GM23338 (cell line): ENCODE results near the gene ZP2. TPM values are rescaled to one million over a fixed set of nuclear protein-coding genes. Genes with fewer than 3 reads are reported as not detected.

Experiments
- ATAC-seq: fragments of 200-7000 bp; cut with Tn5 transposase; 3 replicates; pipeline ENCODE4 v1.9.1; 2020
- DNase-seq: peaks from one replicate; pipeline ENCODE4 v3.0.0-alpha.2; 2015; ENCODE audit warnings: low spot score
- H2AFZ ChIP-seq: fragments of 200-600 bp; sonication (generic); 2 replicates; pipeline ENCODE4 v1.8.0; 2016; ENCODE audit warnings: antibody characterized with exemption, mild to moderate bottlenecking, moderate library complexity
- H3F3A ChIP-seq: fragments of 200-600 bp; sonication (generic); replicated peaks from 2 replicates; pipeline ENCODE4 v1.8.0; 2017; ENCODE audit warnings: antibody characterized with exemption, mixed run types, low read depth
- H3K27ac ChIP-seq: fragments of 200-600 bp; sonication (generic); 2 replicates; pipeline ENCODE4 v1.6.1; 2016; ENCODE audit warnings: low read depth
- H3K27me3 ChIP-seq: fragments of 200-600 bp; sonication (generic); 2 replicates; pipeline ENCODE4 v1.8.0; 2016; ENCODE audit warnings: mild to moderate bottlenecking, mixed run types, moderate library complexity; ENCODE audit not compliant: insufficient read depth
- H3K36me3 ChIP-seq: fragments of 200-600 bp; sonication (generic); 2 replicates; pipeline ENCODE4 v1.8.0; 2016; ENCODE audit warnings: mild to moderate bottlenecking; ENCODE audit not compliant: insufficient read depth
- H3K4me1 ChIP-seq: fragments of 200-600 bp; sonication (generic); 2 replicates; pipeline ENCODE4 v1.8.0; 2016; ENCODE audit warnings: mild to moderate bottlenecking, moderate library complexity; ENCODE audit not compliant: insufficient read depth
- H3K4me2 ChIP-seq: fragments of 200-600 bp; sonication (generic); 2 replicates; pipeline ENCODE4 v1.7.1; 2017; ENCODE audit warnings: mixed run types
- H3K4me3 ChIP-seq: fragments of 200-600 bp; sonication (generic); 2 replicates; pipeline ENCODE4 v1.6.1; 2016; ENCODE audit warnings: mixed run types
- H3K79me2 ChIP-seq: fragments of 200-600 bp; sonication (generic); replicated peaks from 2 replicates; pipeline ENCODE4 v1.8.0; 2017; ENCODE audit warnings: mild to moderate bottlenecking; ENCODE audit not compliant: insufficient read depth
- H3K9me2 ChIP-seq: fragments of 200-600 bp; sonication (generic); 2 replicates; pipeline ENCODE4 v1.8.0; 2017; ENCODE audit not compliant: insufficient read depth
- H4K20me1 ChIP-seq: fragments of 200-600 bp; sonication (generic); replicated peaks from 2 replicates; pipeline ENCODE4 v1.8.0; 2017; ENCODE audit warnings: mild to moderate bottlenecking; ENCODE audit not compliant: insufficient read depth
- H3K27ac Mint-ChIP-seq: 2 replicates; pipeline ENCODE4 v1.8.0; 2020; ENCODE audit warnings: inconsistent platforms, mild to moderate bottlenecking, moderate library complexity, mixed read lengths
- H3K27me3 Mint-ChIP-seq: 3 replicates; pipeline ENCODE4 v1.8.0; 2022; ENCODE audit warnings: low read depth, mild to moderate bottlenecking, moderate library complexity, mixed read lengths, inconsistent platforms; ENCODE audit not compliant: insufficient read depth, poor library complexity
- H3K36me3 Mint-ChIP-seq: 3 replicates; pipeline ENCODE4 v1.8.0; 2021; ENCODE audit warnings: low read depth, mild to moderate bottlenecking, inconsistent platforms, moderate library complexity, mixed read lengths
- H3K4me1 Mint-ChIP-seq: 3 replicates; pipeline ENCODE4 v1.8.0; 2020; ENCODE audit warnings: mild to moderate bottlenecking, inconsistent platforms, mixed read lengths
- H3K4me3 Mint-ChIP-seq: 3 replicates; pipeline ENCODE4 v1.8.0; 2021; ENCODE audit warnings: moderate library complexity, mild to moderate bottlenecking, inconsistent platforms, mixed read lengths
- H3K9me3 Mint-ChIP-seq: 3 replicates; pipeline ENCODE4 v1.8.0; 2020; ENCODE audit warnings: moderate library complexity, mild to moderate bottlenecking, inconsistent platforms, mixed read lengths
- CREB1 ChIP-seq: fragments of 250-450 bp; sonication (Bioruptor Pico); IDR thresholded peaks from 2 replicates; pipeline ENCODE4 v1.5.0; 2020; ENCODE audit warnings: low read depth, mild to moderate bottlenecking, moderate library complexity
- ETS1 ChIP-seq: IDR thresholded peaks from 2 replicates; pipeline ENCODE4 v1.6.1; 2016; ENCODE audit warnings: antibody characterized with exemption
- EZH2phosphoT487 ChIP-seq: fragments of 200-600 bp; sonication (generic); IDR thresholded peaks from one replicate; pipeline ENCODE4 v1.8.1; 2018; ENCODE audit warnings: antibody characterized with exemption; ENCODE audit not compliant: unreplicated experiment
- JUNB ChIP-seq: IDR thresholded peaks from one replicate; pipeline ENCODE4 v1.6.1; 2016; ENCODE audit warnings: antibody characterized with exemption; ENCODE audit not compliant: unreplicated experiment
- NANOG ChIP-seq: IDR thresholded peaks from 2 replicates; pipeline ENCODE4 v1.6.1; 2016; ENCODE audit warnings: antibody characterized with exemption, borderline replicate concordance
- REST ChIP-seq: IDR thresholded peaks from one replicate; pipeline ENCODE4 v1.6.1; 2018; ENCODE audit warnings: antibody characterized with exemption; ENCODE audit not compliant: unreplicated experiment
- STAT1 ChIP-seq: IDR thresholded peaks from one replicate; pipeline ENCODE4 v1.6.1; 2016; ENCODE audit warnings: antibody characterized with exemption; ENCODE audit not compliant: unreplicated experiment
- ZNF114 ChIP-seq: fragments of 250-450 bp; sonication (Bioruptor Pico); IDR thresholded peaks from 2 replicates; pipeline ENCODE4 v1.5.0; 2020; ENCODE audit warnings: mild to moderate bottlenecking, moderate library complexity
- ZNF331 ChIP-seq: fragments of 250-450 bp; sonication (Bioruptor Pico); IDR thresholded peaks from 2 replicates; pipeline ENCODE4 v1.5.0; 2020; ENCODE audit warnings: low read depth, mild to moderate bottlenecking, moderate library complexity
- ZNF462 ChIP-seq: fragments of 250-450 bp; sonication (Bioruptor Pico); IDR thresholded peaks from 2 replicates; pipeline ENCODE4 v1.5.0; 2020; ENCODE audit warnings: mild to moderate bottlenecking, moderate library complexity
- polyA plus RNA-seq: library from polyadenylated mRNA; unstranded; fragments of >200 nt; fragmentation: Nextera tagmentation; extraction: Ambion mirVana; gene quantifications from 2 replicates; pipeline ENCODE4 v1.2.1, GENCODE V29; 2016
- total RNA-seq: library from RNA; depleted of rRNA; stranded (reverse); fragments of >200 nt; shearing (Covaris generic); gene quantifications from 2 replicates; pipeline ENCODE4 v1.2.3, GENCODE V29; 2014

The ZP2 gene
- total and polyA plus RNA-seq, 2 experiments from 2014 or later = not detected

- Histone ChIP-seq H3K27me3 (peaks cover 10% of the 10 kb centered on the region; the same call in 1 of the 2 replicates), H3K4me2 (no peak overlapping the region), H3K27ac (no peak overlapping the region), H3K4me3 (no peak overlapping the region), H2AFZ (no peak overlapping the region), H3K79me2 (peaks cover 37% of the 10 kb centered on the region), H4K20me1 (peaks cover 21% of the 10 kb centered on the region), H3K4me1 (peaks cover 20% of the 10 kb centered on the region), H3K9me2 (no peaks in the 10 kb centered on the region), H3F3A (no peaks in the 10 kb centered on the region), H3K36me3 (peaks cover 39% of the 10 kb centered on the region)
- H3K27me3 Mint-ChIP-seq = peaks cover 9% of the 10 kb centered on the region
- ATAC-seq = no peak
- no peak for TF ChIP-seq STAT1
- no peak for TF ChIP-seq NANOG
- TF ChIP-seq EZH2phosphoT487 = no peak
- TF ChIP-seq ETS1 = no peak
- no peaks in the 10 kb centered on the region for H3K9me3 Mint-ChIP-seq
- H3K4me3 Mint-ChIP-seq = no peak overlapping the region
- no peak for DNase-seq
- peaks cover 43% of the 10 kb centered on the region for H3K36me3 Mint-ChIP-seq
- no peak overlapping the region for H3K27ac Mint-ChIP-seq
- peaks cover 18% of the 10 kb centered on the region for H3K4me1 Mint-ChIP-seq
These were observed 50.2 kb downstream of the ZP2 start for GRCh38 chr16:21161211-21161610.

- H4K20me1 ChIP-seq = peaks cover 18% of the 10 kb centered on the region
- Mint-ChIP-seq H3K36me3 (peaks cover 39% of the 10 kb centered on the region), H3K27ac (no peak overlapping the region), H3K9me3 (no peaks in the 10 kb centered on the region), H3K4me3 (peak overlapping the region; percentile 94; the same call in 2 of the 3 replicates), H3K4me1 (peaks cover 16% of the 10 kb centered on the region), H3K27me3 (peaks cover 9% of the 10 kb centered on the region)
- no peak for ATAC-seq
- no peak for DNase-seq
- H3K4me2 ChIP-seq = peak overlapping the region; percentile 87
- H3K27ac ChIP-seq = no peak overlapping the region
- peaks cover 37% of the 10 kb centered on the region for H3K79me2 ChIP-seq
- H3K4me1 ChIP-seq = peaks cover 20% of the 10 kb centered on the region
- H3K9me2 ChIP-seq = no peaks in the 10 kb centered on the region
- no peak overlapping the region for H2AFZ ChIP-seq
- peaks cover 39% of the 10 kb centered on the region for H3K36me3 ChIP-seq
- peaks cover 10% of the 10 kb centered on the region; the same call in 1 of the 2 replicates for H3K27me3 ChIP-seq
- peak overlapping the region; percentile 93 for H3K4me3 ChIP-seq
- no peaks in the 10 kb centered on the region for H3F3A ChIP-seq
- no peak for TF ChIP-seq STAT1
- no peak for TF ChIP-seq ZNF462 (CRISPR knock-in tag)
- no peak for TF ChIP-seq EZH2phosphoT487
- TF ChIP-seq ETS1 = no peak
- TF ChIP-seq JUNB = no peak
- TF ChIP-seq ZNF331 = no peak
- TF ChIP-seq REST = no peak
- no peak for TF ChIP-seq CREB1 (CRISPR knock-in tag)
- TF ChIP-seq ZNF114 = no peak
These were observed 51.1 kb downstream of the ZP2 start for GRCh38 chr16:21160276-21160675.
